Stimulated activated naive CD8-positive, alpha-beta T cell treated with anti-CD3 and anti-CD28 coated beads, Interleukin-15, Interleukin-2, amounts not matched to agents 100 U/mL and 50 U/mL, for 24 hours (primary cell): Measurements from ENCODE around the gene MRM2.

ENCODE experiments used
- ATAC-seq: fragments of 150-1000 bp; cut with Tn5 transposase; one replicate; pipeline ENCODE4 v1.10.0; 2021
- DNase-seq: peaks from one replicate; pipeline ENCODE4 v3.0.0; 2021

MRM2 gene

GRCh38 chr7:2203766-2204300 lies 38.2 kb downstream of the MRM2 start:
- no peak for DNase-seq
- ATAC-seq, result no peak

GRCh38 chr7:2202901-2203765 lies 38.9 kb downstream of the MRM2 start:
- DNase-seq, result no peak
- no peak for ATAC-seq

- no peak for ATAC-seq
- no peak for DNase-seq
These were observed 39.6 kb downstream of the MRM2 start for GRCh38 chr7:2202361-2202761.

- ATAC-seq (no peak), DNase-seq (no peak)
These were observed 40.2 kb downstream of the MRM2 start for GRCh38 chr7:2201686-2202360.

- no peak for ATAC-seq
These were observed 40.9 kb downstream of the MRM2 start for GRCh38 chr7:2201128-2201527.

GRCh38 chr7:2200584-2200980 lies 41.4 kb downstream of the MRM2 start:
- no peak for ATAC-seq
- no peak for DNase-seq

More at GRCh38 chr7:2201128-2201527, 40.9 kb downstream of the MRM2 start:
- no peak for DNase-seq

- DNase-seq (no peak), ATAC-seq (no peak)
These were observed 41.9 kb downstream of the MRM2 start for GRCh38 chr7:2199956-2200583.

GRCh38 chr7:2199528-2199927 lies 42.5 kb downstream of the MRM2 start:
- DNase-seq, result no peak
- ATAC-seq, result no peak

- no peak for ATAC-seq
These were observed 43.2 kb downstream of the MRM2 start for GRCh38 chr7:2198760-2199159.

GRCh38 chr7:2198206-2198605 lies 43.8 kb downstream of the MRM2 start:
- no peak for ATAC-seq

More at GRCh38 chr7:2198760-2199159, 43.2 kb downstream of the MRM2 start:
- no peak for DNase-seq

GRCh38 chr7:2197436-2198155 lies 44.4 kb downstream of the MRM2 start:
- DNase-seq (no peak), ATAC-seq (no peak)

More at GRCh38 chr7:2198206-2198605, 43.8 kb downstream of the MRM2 start:
- DNase-seq, result no peak

- ATAC-seq, result no peak
- no peak for DNase-seq
These were observed 45.3 kb downstream of the MRM2 start for GRCh38 chr7:2196381-2197378.

GRCh38 chr7:2195400-2196246 lies 46.4 kb downstream of the MRM2 start:
- no peak for DNase-seq
- no peak for ATAC-seq

GRCh38 chr7:2193575-2194305 lies 48.3 kb downstream of the MRM2 start:
- DNase-seq, result no peak
- ATAC-seq, result no peak

GRCh38 chr7:2192831-2193534 lies 49.0 kb downstream of the MRM2 start:
- DNase-seq (no peak), ATAC-seq (no peak)

- DNase-seq (no peak), ATAC-seq (no peak)
These were observed 51.0 kb downstream of the MRM2 start for GRCh38 chr7:2191016-2191415.

GRCh38 chr7:2190531-2190930 lies 51.5 kb downstream of the MRM2 start:
- ATAC-seq (no peak), DNase-seq (no peak)

GRCh38 chr7:2186166-2186565 lies 55.8 kb downstream of the MRM2 start:
- no peak for ATAC-seq
- DNase-seq, result no peak
